Small intestine (tissue), 7 donors: ENCODE measurements around the gene MOB2. TPM values are rescaled to one million over a fixed set of nuclear protein-coding genes. Genes with fewer than 3 reads are reported as not detected.

Experiments used
- DNase-seq, 2 donors: peaks; one replicate each; pipeline versions ENCODE4 v3.0.0 to v3.0.0-alpha.2; 2013
- FAIRE-seq: peaks from 2 replicates; lab custom pipeline; 2012; peaks lifted over from hg19 to GRCh38; lab: Jason Lieb, UNC
- H3K27ac ChIP-seq, 3 donors: one replicate each; pipeline ENCODE4 v1.5.1; 2013; ENCODE audit warnings: low read length in 2 of 3, mild to moderate bottlenecking in 2 of 3, control low read depth in 1 of 3, inconsistent platforms in 1 of 3, low read depth in 1 of 3, moderate library complexity in 1 of 3
- H3K27me3 ChIP-seq, 3 donors: one replicate each; pipeline ENCODE4 v1.6.1; 2013; ENCODE audit warnings: low read length in 3 of 3, inconsistent platforms in 1 of 3; ENCODE audit not compliant: control insufficient read depth in 3 of 3, insufficient read depth in 3 of 3
- H3K36me3 ChIP-seq, 3 donors: one replicate each; pipeline ENCODE4 v1.6.1; 2013; ENCODE audit warnings: low read length in 3 of 3, inconsistent platforms in 1 of 3, low read depth in 1 of 3, mild to moderate bottlenecking in 1 of 3, moderate library complexity in 1 of 3; ENCODE audit not compliant: control insufficient read depth in 3 of 3, insufficient read depth in 2 of 3
- H3K4me1 ChIP-seq, 3 donors: one replicate each; pipeline ENCODE4 v1.6.1; 2013; ENCODE audit warnings: low read length in 2 of 3, inconsistent platforms in 1 of 3, low read depth in 1 of 3, mild to moderate bottlenecking in 1 of 3, moderate library complexity in 1 of 3; ENCODE audit not compliant: control insufficient read depth in 3 of 3, insufficient read depth in 2 of 3
- H3K4me3 ChIP-seq, 3 donors: one replicate each; pipeline ENCODE4 v1.5.1; 2013; ENCODE audit warnings: low read length in 3 of 3, control low read depth in 1 of 3, inconsistent platforms in 1 of 3, low read depth in 1 of 3, mild to moderate bottlenecking in 1 of 3, moderate library complexity in 1 of 3
- H3K9me3 ChIP-seq, 2 donors: one replicate each; pipeline ENCODE4 v1.6.1; 2013; ENCODE audit warnings: low read depth in 1 of 2, low read length in 1 of 2; ENCODE audit not compliant: control insufficient read depth in 2 of 2, insufficient read depth in 1 of 2
- WGBS, 3 donors: extraction: QIAGEN DNeasy Blood & Tissue Kit; methylation state at CpG; one replicate each; pipeline ENCODE4 v1.1.7; 2013; 5-methylcytosine and 5-hydroxymethylcytosine counted together
- polyA plus RNA-seq, 4 donors: library from polyadenylated mRNA; stranded (reverse) in 3 of 4; unstranded in 1 of 4; fragments of 200-250 nt in 3 of 4; fragments of 120-200 nt in 1 of 4; gene quantifications; one replicate each; pipeline versions ENCODE4 v1.2.1 to v1.2.3, GENCODE V29; 2013
- donor health status: healthy with polysubstance abuse.
- donor health status: control.
- donor health status: control.
- donor health status: Bipolar disorder and iron deficiency.
- donor health status: healthy.

The MOB2 gene
- polyA plus RNA-seq, 4 donors, result 28.3 to 48.6 (median 42.0) TPM

DNA sequence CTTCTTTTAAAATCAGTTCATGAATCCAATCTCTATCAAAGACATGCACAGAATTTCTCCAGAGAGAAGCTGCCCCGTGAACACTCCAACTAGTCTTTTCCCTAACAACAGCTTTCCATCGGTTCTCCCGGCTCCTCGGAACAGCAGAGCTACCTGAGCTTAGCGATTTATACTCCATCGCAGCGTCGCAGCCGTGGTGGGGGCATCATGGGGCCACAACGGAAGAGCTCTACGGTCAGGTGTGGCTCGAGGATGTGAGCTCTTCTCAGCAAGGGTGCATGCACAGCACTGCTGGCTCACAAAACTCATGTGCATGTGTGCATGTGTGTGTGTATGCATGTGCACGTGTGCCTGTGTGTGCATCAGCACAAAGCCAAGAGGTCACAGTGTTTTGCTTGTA, 11.7 kb upstream of the MOB2 start:
- H3K27ac ChIP-seq, result no peak overlapping the region
- H3K36me3 ChIP-seq, result peaks cover 0 to 35% (median 0%) of the 10 kb centered on the region in 3 donors
- whole genome bisulfite sequencing, 3 donors, result 93 to 97% (median 97%) methylated on average over 13 of the region's 13 CpGs
- FAIRE-seq (no peak), DNase-seq (no peak)
- no peaks in the 10 kb centered on the region for H3K27me3 ChIP-seq
- H3K9me3 ChIP-seq, result no peaks in the 10 kb centered on the region
- no peak overlapping the region for H3K4me3 ChIP-seq
- H3K4me1 ChIP-seq, result no peaks in the 10 kb centered on the region

GRCh38 chr11:1497600-1497999, 11.0 kb upstream of the MOB2 start:
- Histone ChIP-seq H3K9me3 (no peaks in the 10 kb centered on the region), H3K4me1 (no peaks in the 10 kb centered on the region), H3K36me3 (peaks cover 0 to 31% (median 0%) of the 10 kb centered on the region in 3 donors), H3K27me3 (no peaks in the 10 kb centered on the region), H3K27ac (no peak overlapping the region), H3K4me3 (no peak overlapping the region)
- 76 to 91% (median 77%) methylated on average over 5 of the region's 5 CpGs for WGBS, 3 donors
- DNase-seq, result no peak
- FAIRE-seq, result no peak

GRCh38 chr11:1496761-1497095, 10.1 kb upstream of the MOB2 start:
- WGBS, 3 donors, result 74 to 94% (median 81%) methylated on average over 3 of the region's 3 CpGs
- FAIRE-seq, result no peak

DNA sequence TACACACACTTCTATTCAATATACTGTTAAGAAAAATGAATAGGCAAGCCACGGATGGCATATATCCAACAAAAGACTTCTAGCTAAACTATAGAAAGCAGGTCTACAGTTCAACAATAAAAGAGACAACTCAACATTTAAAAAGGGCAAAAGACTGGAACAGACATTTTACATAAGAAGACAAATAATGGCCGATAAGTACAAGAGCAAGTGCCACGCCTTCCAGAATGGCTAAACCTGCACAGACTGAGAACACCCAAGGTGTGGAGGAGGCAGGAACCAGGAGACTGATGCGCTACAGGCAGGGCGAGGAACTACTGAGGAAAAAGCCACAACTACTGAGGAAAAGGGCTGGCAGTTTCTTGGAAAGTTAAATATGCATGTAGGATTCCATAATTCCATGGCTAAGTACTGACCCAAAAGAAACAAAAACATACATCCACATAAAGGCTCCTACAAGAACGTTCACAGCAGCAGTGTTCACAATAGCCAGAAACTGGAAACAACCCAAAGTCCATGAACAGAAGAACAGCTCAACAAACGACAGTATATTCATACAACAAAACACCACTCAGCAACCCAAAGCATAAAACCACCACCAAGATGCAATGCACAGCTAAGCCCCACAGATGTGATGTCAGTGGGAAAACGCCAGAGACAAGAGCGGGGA, 9.6 kb upstream of the MOB2 start:
- Histone ChIP-seq H3K27me3 (no peaks in the 10 kb centered on the region), H3K27ac (no peak overlapping the region), H3K9me3 (no peaks in the 10 kb centered on the region), H3K36me3 (peaks cover 0 to 25% (median 0%) of the 10 kb centered on the region in 3 donors), H3K4me3 (no peak overlapping the region), H3K4me1 (no peaks in the 10 kb centered on the region)
- DNase-seq (peak in 1 of 2 donors; percentile 13), FAIRE-seq (no peak)
- WGBS, 3 donors, result 79 to 81% (median 80%) methylated on average over 9 of the region's 9 CpGs

More at GRCh38 chr11:1496761-1497095, 10.1 kb upstream of the MOB2 start:
- Histone ChIP-seq H3K36me3 (peaks cover 0 to 26% (median 0%) of the 10 kb centered on the region in 3 donors), H3K9me3 (no peaks in the 10 kb centered on the region), H3K4me1 (no peaks in the 10 kb centered on the region), H3K27ac (no peak overlapping the region), H3K27me3 (no peaks in the 10 kb centered on the region), H3K4me3 (no peak overlapping the region)
- no peak for DNase-seq

DNA sequence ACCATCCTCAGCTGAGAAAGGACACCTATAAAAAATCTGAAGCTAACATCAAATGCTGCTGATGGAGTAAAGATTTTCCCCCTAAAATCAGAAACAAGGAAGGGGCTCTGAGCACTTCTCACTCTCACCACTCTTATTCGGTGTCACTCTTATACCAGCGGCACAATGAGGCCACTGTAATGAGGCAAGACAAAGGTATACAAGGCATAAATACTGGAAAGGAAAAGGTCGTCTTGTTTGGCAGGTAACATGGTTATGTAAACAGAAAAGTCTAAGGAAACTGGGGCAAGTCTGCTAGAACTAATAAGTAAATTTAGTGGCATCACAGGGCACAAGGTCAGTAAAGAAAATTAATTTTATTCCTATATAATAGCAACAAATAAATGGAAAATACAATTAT, 8.1 kb upstream of the MOB2 start:
- Histone ChIP-seq H3K4me1 (no peaks in the 10 kb centered on the region), H3K27ac (no peak overlapping the region), H3K4me3 (no peak overlapping the region), H3K27me3 (no peaks in the 10 kb centered on the region), H3K36me3 (peaks cover 0 to 11% (median 0%) of the 10 kb centered on the region in 3 donors), H3K9me3 (no peaks in the 10 kb centered on the region)
- DNase-seq, result no peak
- 23 to 73% (median 45%) methylated on average over 3 of the region's 3 CpGs for WGBS, 3 donors
- no peak for FAIRE-seq

DNA sequence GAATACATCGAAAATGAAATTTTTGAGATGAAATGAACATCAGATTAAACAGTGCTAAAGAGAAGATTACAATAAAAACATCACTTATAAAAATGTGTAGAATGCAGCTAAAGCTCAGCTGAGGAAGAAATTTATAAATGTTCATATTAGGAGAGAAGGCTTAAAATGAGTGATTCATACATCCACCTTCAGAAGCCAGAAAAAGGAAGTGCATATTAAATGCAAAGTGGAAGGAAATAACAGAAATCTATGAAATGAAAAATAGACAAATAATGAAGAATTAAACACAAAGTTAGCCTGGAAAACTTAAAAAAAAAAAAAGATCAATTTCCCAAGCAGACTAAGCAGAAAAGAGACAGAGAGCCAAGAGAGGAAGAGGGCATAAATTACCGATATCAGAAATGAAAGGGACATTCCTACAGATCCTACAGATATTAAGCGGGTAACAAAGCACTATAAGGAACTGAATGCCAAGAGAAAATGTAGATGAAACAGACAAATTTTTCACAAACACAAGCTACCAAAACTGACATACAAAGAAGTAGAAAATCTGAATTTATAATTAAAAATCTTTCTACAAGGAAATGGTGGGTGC, 7.2 kb upstream of the MOB2 start:
- H3K36me3 ChIP-seq, result peaks cover 0 to 6% (median 0%) of the 10 kb centered on the region in 3 donors
- WGBS, 3 donors, result 92 to 97% (median 96%) methylated on average over 3 of the region's 3 CpGs
- FAIRE-seq, result no peak
- H3K4me3 ChIP-seq, result no peak overlapping the region
- H3K27me3 ChIP-seq, result no peaks in the 10 kb centered on the region
- DNase-seq, result no peak
- no peaks in the 10 kb centered on the region for H3K4me1 ChIP-seq
- H3K9me3 ChIP-seq, result no peaks in the 10 kb centered on the region
- no peak overlapping the region for H3K27ac ChIP-seq

DNA sequence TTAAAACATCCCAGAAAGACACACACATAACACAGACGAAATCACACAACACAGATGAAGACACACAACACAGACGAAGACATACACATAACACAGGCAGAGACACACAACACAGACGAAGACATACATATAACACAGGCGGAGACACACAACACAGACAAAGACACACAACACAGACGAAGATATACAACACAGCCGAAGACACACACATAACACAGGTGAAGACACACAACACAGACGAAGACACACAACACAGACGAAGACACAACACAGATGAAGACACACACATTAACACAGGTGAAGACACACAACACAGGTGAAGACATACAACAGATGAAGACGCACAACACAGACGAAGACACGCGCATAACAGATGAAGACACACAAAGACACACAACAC, 4.8 kb upstream of the MOB2 start:
- FAIRE-seq (no peak), DNase-seq (no peak)
- Histone ChIP-seq H3K27ac (no peak overlapping the region), H3K9me3 (no peaks in the 10 kb centered on the region), H3K27me3 (no peaks in the 10 kb centered on the region), H3K4me1 (peaks cover 6 to 11% (median 11%) of the 10 kb centered on the region in 3 donors), H3K4me3 (no peak overlapping the region), H3K36me3 (peaks cover 0 to 14% (median 0%) of the 10 kb centered on the region in 3 donors)
- WGBS, 3 donors, result 94 to 95% (median 95%) methylated on average over 12 of the region's 12 CpGs

DNA sequence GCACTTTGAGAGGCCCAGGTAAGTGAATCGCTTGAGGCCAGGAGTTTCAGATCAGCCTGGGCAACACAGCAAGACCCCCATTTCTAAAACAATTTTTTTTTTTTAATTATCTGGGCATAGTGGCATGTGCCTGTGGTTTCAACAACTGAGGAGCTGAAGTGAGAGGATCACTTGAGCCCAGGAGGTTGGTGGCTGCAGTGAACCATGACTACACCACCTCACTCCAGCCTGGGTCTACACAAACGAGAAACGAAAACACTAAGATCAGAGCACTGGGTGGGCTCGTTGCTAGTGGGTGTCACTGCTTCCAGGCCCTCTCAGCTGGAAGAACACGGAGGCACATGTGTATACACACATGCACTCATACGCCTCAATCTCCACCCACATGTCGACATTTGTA, 4.1 kb upstream of the MOB2 start:
- 76 to 92% (median 80%) methylated on average over 7 of the region's 7 CpGs for WGBS, 3 donors
- no peak overlapping the region for H3K27ac ChIP-seq
- peaks cover 0 to 20% (median 0%) of the 10 kb centered on the region in 3 donors for H3K36me3 ChIP-seq
- peaks cover 10 to 17% (median 14%) of the 10 kb centered on the region in 3 donors for H3K4me1 ChIP-seq
- H3K27me3 ChIP-seq, result no peaks in the 10 kb centered on the region
- DNase-seq (no peak), FAIRE-seq (no peak)
- no peak overlapping the region for H3K4me3 ChIP-seq
- no peaks in the 10 kb centered on the region for H3K9me3 ChIP-seq
